ENCODE measurements around the gene CIZ1.
A peak's percentile ranks its signal among the peaks of the same experiment; 100 is the strongest.
"Not testable (repeated sequence)": the region's sequence is repeated elsewhere in the genome, so short reads cannot be mapped to it uniquely, and the experiment has no call there.

CIZ1 gene, protein sequence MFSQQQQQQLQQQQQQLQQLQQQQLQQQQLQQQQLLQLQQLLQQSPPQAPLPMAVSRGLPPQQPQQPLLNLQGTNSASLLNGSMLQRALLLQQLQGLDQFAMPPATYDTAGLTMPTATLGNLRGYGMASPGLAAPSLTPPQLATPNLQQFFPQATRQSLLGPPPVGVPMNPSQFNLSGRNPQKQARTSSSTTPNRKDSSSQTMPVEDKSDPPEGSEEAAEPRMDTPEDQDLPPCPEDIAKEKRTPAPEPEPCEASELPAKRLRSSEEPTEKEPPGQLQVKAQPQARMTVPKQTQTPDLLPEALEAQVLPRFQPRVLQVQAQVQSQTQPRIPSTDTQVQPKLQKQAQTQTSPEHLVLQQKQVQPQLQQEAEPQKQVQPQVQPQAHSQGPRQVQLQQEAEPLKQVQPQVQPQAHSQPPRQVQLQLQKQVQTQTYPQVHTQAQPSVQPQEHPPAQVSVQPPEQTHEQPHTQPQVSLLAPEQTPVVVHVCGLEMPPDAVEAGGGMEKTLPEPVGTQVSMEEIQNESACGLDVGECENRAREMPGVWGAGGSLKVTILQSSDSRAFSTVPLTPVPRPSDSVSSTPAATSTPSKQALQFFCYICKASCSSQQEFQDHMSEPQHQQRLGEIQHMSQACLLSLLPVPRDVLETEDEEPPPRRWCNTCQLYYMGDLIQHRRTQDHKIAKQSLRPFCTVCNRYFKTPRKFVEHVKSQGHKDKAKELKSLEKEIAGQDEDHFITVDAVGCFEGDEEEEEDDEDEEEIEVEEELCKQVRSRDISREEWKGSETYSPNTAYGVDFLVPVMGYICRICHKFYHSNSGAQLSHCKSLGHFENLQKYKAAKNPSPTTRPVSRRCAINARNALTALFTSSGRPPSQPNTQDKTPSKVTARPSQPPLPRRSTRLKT

DNA sequence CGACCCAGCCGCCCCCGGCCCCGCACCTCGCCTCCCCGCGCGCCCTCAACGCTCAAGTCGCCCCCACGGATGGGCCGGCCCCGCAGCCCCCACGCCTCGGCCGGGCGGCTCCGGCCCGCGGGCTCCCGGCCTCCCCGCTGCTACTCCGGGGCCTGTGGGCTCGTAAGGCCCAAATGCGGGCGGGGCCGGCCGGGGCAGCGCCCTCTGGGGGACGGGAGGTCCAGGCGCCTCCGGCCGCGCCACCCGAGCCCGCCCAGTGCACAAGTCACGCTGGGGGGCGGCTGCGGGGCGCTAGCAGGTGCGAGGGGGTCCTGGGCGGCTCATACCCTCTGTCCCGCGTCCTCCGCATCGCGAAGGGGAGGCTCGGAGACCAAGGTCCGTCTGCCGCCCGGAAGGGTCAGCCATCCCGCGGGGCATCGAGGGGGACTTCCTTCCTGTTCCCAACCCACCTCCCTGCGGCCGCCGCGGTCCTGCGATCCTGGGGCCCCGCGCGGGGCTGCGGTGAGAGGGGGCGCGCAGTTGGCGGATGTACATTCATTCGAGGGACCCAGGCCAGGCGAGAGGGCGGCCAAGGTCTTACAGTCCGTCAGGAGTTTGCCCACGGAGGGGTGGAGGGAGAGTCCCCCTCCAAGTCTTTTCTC, at the start of gene CIZ1:
TSS of gene CIZ1 (minus strand) at position 167 of the 641 bp plus-strand sequence. CDS start 715 bp downstream, outside the sequence.
- DNase-seq: peak; percentile 74

DNA sequence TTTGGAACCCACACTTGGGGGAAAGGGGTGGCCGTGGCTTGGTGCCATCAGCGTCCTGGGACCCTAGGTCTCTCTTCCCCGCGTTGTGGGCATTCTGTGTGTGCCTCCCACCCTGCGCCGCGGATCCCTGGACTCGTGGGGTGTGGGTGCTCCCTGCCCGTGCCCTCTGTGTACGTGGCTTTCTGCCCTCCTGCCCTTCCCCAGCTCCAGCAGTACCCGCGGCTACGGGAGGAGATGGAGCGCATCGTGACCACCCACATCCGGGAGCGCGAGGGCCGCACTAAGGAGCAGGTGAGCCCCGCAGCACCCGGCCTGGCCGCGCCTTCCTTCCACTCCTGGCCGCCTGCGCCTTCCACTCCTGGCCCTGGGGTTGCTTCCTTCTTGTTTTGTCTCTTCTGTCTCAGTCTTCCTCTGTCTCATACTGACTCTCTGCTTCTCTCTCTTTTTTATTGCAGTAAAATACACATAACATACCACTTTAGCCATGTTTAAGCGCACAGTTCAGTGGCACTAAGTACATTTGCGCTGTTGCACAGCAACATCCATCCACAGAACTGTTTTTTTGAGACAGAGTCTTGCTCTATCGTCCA, 42.5 kb upstream of the CIZ1 start:
- DNase-seq: no peak

DNA sequence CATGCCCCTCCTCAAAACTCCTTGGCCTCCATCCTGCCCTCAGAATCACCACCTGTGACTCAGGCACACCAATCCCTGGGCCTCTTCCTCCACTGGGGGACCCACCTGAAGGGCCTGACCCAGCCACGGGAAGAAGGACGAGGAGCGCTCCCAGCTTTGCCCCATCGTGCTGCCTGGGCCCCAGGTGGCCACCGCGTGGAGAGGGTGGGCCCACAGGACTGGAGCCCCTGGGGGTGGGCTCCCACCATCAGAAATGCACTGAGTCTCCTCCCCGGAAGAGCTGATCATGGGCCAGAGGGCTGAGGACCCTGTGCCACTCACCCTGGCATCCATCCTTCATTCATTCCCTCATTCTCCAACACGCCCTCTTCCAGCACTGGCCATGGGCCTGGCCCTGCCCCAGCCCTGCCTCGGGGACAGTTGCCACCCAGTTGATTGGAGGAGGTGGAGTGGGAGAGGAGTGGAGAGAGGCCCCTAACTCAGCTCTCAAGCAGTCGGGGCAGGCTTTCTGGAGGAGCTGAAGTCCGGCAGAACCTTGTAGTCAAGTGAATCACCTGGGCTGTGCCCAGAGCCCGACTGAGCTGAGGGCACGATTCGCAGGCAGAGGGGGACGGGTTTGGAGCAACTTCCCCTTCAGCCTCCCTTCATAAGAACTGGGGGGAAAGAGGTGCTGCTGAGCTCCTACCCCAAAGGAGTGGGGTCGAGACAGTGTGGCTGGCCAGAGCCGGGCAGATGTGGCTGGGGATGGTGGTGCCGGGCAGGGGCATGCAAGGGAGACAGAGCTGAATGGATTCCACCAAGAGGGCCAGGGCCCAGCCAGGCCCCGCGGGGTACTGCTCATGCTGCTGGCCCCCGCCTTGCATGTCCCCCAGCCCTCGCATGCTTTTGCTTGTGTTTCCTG, 41.4 kb upstream of the CIZ1 start:
- no peak for DNase-seq

DNA sequence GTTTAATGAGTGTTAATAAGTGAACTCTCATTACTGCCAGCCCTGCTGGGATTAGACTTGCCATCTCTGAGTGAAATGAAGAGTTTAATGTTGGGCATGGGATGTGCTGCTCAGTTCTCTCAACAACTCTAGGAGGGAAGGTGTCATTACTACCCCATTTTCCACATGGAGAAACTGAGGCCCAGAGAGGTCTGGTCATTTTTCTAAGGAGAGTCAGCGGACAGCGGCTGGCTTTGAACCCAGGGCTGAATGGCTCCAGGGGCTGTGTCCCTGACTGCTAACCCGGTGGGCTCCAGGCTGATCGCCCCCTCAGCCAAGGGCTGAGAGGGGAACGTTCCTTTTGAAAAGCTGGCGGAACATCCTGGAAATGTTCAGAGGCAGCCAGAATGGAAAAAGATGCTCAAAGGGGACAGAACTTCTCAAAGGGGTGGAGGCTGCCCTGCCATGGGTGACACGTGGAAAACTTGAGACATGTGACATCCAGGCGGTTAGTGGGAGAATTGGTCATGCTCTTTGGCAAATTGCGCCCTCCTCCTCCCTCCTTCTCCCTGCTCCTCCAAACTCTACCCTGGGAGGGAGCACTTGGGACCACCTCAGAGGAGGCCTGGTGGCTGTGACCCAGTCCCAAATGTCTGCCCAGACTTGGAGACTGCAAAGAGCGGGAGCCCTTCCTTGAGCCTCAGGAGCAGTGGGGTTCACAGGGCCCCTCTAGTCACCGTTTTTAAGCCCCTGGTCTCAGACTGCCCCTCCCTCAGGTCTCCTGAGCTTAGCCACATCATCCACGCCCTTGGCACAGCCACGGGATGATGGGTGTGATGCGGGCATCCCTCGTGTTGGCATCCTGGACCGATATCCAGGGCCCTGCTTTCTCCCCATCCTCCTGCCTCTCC, 40.5 kb upstream of the CIZ1 start:
- DNase-seq: no peak

DNA sequence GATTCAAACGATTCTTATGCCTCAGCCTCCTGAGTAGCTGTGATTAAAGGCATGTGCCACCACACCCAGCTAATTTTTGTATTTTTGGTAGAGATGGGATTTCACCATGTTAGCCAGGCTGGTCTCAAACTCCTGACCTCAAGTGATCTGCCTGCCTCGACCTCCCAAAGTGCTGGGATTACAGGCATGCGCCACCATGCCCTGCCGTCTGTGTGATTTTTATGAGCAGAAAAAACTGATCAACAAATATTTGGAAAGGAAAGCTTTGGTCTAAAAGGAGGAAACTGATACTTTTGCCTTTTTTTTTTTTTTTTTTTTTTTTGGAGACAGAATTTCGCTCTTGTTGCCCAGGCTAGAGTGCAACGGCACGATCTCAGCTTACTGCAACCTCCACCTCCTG, 39.5 kb upstream of the CIZ1 start:
- not testable (repeated sequence) for DNase-seq

DNA sequence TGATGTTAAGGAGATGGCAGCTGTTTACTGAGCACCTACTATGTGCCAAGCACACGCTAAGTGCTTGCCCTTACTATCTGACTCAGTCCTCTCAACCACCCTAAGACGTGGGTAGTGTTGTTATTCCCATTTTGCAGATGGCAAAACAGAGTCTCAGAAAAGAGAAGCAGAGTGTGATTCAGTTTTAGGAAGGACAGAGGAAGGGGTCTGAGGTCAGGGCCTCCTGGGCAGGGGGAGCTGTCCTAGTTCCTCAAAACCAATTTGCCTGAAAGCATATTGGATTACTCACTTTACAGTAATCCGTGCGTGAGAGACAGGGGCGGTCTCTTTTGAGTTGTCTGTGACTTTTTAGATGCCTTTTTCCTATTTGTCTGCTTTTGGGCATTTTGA, 35.0 kb upstream of the CIZ1 start:
- no peak for DNase-seq

DNA sequence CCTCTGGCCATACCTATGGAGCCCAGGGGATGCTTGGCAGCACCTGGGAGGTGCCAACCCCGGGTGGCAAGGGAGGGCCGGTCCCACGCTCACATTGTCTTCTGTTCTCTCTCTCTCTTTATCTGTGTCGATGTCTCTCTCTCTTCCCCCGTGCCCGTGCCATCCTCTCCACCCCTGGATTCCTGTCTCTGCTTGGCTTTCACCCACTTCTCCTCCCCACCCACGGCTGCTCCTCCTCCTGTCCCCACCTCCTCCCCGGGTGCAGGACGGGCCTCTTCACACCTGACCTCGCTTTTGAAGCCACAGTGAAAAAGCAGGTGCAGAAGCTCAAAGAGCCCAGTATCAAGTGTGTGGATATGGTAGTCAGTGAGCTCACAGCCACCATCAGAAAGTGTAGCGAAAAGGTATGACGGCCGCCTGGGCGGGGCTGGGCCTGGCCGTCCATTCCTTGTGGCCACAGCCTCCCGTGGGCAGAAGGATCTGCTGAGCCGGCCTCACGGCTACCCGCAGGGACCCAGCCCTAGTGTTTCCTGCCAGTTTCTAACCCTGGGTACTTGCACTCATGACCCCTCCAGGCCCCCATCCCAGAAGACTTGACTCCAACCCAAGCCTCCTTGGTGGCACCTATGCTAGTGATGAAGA, 34.5 kb upstream of the CIZ1 start:
- no peak for DNase-seq

DNA sequence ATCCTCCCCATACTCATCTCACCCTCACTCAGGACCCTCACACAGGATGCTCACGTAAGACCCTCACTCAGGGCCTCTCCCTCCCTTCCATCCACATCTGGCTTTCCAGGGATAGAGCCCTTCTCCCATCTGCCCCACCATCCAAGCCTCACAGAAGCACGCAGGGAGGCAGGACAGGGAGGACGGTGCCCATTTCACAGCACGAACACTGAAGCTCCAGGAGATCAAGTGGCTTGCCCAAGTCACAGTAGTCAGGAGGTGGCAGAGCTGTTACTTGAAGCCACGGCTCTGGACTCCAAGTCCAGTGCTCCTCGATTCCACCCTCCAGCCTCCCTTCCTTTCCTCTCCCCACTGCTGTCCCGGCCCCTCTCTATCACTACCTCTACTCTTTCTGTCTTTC, 33.5 kb upstream of the CIZ1 start:
- DNase-seq: no peak

DNA sequence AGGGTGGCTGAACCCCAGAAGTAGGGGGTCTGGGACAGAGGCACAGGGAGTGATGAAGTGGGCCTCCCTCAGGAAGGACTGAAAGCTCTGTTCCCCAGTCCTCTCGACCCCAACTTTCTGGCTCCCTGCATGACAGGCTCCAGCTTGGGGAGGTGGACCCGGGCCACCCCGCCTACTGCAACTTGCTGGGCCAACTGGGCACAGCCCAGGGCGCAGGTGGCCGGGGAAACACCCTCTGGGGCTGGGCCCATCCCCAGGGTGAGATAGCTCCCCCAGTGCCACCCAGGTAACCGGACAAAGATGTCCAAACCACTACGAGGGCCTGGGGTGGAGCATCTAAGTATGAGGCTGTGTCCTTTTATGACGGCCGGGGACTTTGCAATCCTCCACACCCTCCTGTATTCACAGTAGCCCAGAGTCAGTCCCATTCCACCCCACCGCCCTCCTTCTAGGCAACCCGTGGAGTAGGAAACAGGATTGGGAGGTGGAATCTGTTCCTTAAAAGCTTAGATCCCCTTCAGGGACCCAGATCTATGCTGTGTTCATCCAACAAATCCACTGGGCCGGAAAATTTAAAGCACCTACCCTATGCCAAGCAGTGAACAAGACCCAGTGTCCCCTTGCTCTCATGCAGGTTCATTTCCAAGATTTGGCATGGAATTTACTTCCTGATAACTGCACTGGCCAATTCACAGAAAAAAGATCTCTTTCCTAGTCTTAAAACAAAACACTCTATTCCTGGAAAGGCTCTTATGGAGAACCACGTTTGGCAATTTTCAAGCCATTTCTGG, 31.7 kb upstream of the CIZ1 start:
- DNase-seq: no peak

DNA sequence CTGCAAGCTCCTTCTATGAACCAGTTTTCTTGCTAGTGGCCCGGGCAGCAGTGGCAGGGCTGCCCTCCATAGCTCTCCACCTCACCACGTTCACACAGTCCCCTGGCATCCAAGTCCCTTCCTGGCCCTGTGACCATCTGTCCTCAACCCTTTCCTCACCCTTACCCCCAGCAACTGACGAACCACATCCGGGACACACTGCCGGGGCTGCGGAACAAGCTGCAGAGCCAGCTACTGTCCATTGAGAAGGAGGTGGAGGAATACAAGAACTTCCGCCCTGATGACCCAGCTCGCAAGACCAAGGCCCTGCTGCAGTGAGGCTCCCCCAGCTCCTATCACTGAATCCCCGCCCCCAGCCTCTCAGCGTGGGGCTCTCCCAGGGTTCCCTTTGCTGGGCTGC, 30.7 kb upstream of the CIZ1 start:
- DNase-seq: no peak

DNA sequence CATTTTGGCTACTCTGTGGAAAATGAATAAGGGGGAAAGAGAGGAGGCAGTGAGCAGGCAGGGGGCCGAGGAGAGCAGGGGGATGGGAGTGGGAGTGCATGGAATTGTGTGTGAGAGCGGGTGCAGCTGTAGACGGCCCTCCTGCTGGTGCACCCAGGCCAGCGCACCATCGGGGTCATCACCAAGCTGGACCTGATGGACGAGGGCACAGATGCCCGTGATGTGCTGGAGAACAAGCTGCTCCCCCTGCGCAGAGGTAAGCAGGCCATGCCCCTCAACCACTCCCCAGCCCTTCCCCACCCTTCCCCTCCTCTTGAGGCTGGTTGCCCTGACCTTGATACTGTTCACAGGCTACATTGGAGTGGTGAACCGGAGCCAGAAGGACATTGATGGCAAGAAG, 28.5 kb upstream of the CIZ1 start:
- no peak for DNase-seq

DNA sequence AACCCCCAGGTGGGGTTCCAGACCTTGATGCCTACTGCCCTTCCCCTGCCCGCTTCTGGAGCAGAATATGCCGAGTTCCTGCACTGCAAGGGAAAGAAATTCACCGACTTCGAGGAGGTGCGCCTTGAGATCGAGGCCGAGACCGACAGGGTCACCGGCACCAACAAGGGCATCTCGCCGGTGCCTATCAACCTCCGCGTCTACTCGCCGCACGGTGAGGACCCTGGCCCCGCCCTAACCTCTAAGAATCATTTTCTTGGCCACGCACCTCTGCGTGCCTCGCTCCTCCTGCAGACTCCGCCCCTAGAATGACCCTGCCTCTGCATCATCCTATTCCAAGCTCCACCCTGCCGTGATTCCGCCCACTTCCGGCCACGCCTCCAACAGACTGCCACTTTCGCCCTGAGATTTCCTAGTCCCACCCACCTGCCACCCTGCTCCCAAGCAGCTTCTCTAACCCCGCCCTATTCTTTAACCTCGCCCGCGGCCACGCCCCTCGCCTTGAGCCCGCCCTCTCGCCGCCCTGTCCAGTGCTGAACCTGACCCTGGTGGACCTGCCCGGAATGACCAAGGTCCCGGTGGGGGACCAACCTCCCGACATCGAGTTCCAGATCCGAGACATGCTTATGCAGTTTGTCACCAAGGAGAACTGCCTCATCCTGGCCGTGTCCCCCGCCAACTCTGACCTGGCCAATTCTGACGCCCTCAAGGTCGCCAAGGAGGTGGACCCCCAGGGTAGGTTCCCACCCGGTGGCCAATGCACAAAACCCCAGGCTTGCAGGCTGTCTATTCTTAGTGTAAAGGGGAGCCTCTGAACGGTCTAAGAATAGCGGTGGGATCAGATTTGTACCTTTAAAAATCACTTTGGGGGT, 27.4 kb upstream of the CIZ1 start:
- DNase-seq: peak; percentile 97

DNA sequence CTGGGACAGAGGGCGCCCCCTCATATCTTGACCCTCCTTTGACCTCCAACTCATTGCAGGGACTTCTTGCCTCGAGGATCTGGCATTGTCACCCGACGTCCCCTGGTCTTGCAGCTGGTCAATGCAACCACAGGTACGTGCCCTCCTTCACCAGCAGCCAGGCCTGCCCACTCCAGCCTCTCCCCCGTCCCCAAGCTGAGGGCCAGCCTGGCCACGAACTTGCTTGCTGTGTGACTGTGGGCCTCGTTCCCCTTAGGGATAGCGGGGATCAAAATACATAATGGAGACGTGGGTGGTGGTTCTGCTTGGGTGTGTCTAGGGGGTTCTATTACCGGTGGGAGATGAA, 26.8 kb upstream of the CIZ1 start:
- no peak for DNase-seq

DNA sequence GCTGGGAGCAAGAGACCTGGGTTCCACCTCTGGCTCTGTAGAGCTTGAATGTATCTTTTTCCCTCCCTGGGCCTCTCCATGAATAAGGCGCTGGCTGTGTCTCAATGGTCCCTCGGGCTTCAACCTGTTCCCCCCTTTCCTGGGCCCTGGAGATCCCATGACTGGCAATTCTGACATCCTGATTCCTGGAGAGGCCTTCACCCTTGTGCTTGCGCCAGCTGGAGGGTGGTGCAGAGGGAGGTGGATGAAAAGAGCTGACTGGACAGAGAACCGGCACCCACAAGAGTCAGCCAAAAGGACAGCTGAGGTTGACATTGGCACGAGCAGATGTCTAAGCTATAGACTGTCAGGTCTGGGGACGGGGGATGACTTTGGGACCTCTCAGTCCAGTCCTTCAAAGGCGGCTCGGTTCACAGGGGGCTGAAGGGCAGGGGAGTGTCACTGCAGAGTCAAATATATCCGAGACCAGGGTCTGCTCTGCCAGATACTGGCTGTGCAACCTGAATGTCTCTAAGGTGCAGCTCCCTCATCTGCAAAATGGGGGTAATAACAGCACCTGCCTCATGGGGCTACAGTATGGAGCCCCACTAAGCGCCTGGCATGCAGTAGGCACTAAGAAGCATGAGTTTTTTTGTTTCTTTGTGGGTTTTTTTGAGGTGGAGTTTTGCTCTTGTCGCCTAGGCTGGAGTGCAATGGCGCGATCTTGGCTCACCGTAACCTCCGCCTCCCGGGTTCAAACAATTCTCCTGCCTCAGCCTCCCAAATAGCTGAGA, 25.6 kb upstream of the CIZ1 start:
- no peak for DNase-seq

DNA sequence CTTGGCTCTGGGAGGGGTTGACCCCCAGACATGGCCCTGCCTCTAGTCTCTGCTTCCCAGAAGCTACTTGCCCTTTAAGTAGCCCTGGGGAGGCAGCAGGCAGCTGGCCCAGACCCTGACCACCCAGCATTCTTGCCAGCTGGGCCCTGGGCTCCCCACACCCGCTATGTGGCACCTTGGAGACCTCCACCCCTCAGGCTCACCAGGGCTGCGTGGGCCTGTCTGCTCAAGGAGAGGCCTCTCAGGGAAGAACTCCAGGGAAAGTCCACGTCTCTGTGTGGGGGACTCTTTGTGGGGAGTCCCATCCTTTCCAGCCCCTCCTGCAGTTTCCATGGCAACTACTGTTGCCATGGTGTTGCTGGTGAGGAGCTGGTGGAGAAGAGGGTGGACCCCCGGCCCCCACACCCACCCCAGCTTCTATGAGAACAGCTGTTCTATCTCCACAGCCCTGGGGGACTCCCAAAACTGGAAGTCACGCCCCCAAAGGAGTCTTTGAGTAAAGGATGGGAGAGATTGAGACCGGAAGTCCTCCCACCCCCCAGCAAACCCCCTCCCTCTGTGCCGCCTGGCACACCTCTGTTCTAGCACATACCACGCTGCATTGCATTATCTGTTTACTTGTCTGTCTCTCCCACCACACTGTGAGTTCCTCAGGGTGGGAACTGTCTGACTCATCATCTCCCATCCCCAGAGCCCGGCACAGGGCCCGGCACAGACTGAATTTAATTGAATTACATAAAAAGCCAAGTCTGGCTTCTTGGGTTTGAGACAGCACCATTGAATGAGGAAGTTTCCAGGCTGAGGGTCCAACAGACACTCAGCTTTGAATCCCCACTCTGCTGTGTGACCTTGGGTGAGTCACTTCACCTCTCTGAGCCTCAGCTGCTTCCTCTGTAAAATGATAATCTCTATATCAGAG, 24.4 kb upstream of the CIZ1 start:
- DNase-seq: no peak

DNA sequence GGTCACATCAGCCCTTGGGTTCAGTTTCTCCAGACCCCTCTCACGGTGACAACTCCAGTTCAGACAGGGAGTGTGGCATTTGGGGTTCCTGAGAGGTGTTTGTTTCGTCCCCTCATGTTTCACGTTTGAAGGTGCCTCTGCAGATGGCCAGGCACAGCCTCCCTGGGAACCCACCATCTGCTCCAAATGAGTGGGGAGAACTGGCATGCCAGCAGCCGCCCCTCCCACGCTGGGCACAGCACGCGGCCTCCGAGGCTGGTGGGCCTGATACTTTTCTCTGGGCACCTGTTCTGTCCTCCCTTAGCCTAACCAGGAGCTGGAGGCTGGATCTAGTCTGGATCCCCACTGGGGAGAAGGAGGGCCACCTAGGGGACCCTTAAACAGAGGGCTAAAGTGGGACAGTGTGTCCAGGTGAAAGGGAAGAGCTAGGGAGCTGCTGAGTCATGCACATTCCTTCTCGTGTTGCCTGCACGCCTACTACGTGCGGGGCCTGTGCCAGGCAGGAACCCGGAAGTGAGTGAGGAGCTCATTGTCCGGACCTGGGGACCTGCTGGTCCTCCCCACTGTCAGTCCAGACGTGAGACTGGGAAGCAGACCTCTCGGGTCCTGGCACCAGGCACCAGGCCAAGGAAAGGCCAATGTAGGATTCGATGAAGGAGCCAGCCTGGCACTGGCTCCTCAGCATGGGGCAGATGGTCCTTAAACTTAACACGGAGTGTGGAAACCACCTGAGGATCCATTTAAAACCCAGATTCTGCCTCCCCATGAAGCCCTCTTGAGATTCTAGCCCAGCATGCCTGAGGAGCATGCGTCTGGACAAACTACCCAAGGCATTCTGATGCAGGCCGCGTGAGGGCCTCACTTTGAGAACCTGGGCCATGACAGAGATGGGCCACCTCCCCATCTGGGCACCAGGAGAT, 23.5 kb upstream of the CIZ1 start:
- DNase-seq: no peak

Data from CD4-positive, alpha-beta T cell treated with Interleukin-21 for 1 hour (primary cell).